ENCODE results near the gene RPA3.

Gene RPA3

GRCh38 chr7:7718492-7718891 lies at the start of gene RPA3:
RPA3 (minus strand) TSS chr7:7718607; CDS start chr7:7640418, 78,189 bp downstream.
- DNase-seq, result no peak

DNA sequence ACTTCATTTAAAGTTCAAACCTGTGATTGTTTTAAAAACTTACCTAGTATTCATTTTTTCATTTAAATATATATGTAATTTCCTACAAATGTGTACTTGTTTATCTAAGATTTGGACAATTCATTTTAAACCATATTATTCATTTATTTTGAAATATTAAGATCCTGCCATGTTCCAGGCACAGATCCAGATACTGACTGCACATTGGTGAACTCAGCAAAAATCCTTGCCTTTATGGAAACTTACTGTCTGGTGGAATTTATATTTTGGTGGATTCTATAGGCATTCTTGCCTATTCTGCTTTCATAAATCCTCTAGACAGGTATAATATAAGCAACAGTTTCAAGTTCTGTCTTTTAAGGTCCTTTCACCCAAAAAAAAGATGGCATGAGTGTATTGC lies 48.3 kb upstream of the RPA3 start:
- DNase-seq, result no peak

GRCh38 chr7:7765422-7765821 lies 47.0 kb upstream of the RPA3 start:
- no peak for DNase-seq

DNA sequence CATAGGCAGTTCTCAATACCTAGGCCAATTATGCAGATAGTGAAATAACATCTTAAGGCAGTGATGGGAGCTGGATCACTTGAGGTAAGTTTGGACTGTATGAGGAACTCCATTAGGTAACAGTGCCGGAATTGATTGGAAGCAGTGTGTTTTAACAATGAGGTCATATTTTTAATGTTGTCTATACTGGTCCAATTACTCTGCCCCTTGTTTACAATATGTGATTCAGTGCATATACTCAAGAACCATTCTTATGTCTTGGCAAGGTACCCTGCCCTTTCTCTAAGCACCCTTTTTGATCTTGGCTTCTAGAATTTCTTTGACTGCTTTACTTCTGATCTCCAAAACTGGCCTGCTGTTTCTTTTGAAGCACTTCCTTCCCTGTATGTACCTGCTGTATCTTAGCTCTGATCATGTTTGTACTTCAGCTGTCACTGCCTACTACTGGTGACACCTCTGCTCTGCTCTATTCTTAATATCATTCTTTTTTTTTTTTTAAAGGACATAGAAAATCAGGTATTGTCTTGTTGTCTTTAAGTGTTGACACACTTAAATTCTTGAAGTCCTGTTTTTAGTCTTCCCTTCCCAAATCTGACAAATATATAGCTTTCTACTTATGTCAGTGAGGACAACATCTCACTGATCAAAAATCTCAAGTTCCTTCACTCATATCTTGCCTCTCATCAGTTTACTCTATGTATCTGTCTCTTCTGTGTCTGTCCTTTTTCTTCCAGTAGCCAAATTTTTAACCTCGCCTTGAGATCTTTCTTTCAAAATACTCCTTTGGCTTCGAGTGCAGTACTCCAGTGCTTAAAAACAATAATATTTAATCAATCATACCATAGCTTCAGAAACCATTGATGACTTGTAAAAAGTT lies 46.4 kb upstream of the RPA3 start:
- no peak for DNase-seq

- no peak for DNase-seq
These were observed 43.8 kb upstream of the RPA3 start for GRCh38 chr7:7761974-7762779.

GRCh38 chr7:7761340-7761973 lies 43.0 kb upstream of the RPA3 start:
- DNase-seq, result no peak

- no peak for DNase-seq
These were observed 39.2 kb upstream of the RPA3 start for GRCh38 chr7:7757576-7757975.

DNA sequence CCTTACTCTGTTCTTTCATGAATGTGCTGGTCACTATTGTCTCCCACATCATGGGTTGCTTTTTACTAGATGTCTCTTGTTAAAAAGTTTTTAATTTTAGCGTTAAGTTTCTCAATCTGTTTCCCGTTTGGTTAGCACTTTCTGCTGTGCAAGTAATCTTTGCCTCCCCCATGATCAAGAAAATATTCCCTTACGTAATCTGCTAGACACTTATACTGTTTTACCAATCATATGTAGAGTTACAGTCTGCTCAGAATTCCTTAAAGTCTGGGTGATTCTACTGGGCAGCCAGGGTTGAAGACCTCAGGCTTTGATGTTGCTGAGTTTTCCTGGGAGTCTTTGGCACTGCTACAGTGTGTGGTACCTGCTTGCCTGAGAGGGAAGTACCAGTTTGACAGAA lies 38.2 kb upstream of the RPA3 start:
- DNase-seq, result no peak

GRCh38 chr7:7751243-7752092 lies 33.1 kb upstream of the RPA3 start:
- DNase-seq, result no peak

GRCh38 chr7:7750571-7751242 lies 32.3 kb upstream of the RPA3 start:
- no peak for DNase-seq

- no peak for DNase-seq
These were observed 28.1 kb upstream of the RPA3 start for GRCh38 chr7:7746458-7746857.

GRCh38 chr7:7745966-7746365 lies 27.6 kb upstream of the RPA3 start:
- DNase-seq, result no peak

DNA sequence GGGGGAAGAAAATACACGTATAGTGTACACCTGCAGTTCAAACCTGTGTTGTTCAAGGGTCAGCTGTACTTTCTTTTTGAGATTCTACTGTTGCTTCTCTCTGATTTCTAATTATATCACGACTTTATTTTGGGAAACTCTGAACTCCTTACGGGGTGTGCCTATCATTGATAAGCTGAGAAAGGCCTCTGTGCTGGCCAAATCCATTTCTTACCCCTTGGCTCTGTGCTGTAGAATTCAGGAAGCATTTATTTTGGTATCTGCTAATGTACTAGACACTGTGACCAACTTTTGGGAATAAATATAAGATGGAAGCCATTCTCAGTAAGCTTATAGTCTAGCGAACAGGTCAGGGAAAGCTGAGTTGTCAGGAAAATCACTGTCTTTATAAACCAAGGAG lies 26.9 kb upstream of the RPA3 start:
- DNase-seq, result no peak

DNA sequence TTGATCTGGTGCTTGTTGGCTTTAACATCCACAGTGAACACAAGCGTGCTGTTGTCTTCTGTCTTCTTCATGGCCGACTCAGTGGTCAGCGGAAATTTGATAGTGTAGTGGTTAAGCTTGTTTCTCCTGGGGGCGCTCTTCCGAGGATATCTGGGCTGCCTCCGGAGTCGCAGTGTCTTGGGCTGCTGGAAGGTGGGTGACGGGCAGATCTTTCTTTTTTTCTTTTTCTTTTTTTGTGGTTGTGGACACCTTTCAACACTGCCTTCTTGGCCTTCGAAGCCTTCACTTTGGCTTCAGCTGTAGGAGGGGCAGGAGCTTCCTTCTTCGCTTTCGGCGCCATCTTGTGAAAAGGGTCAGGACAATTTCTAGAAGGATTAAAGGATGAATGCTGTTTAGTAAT lies 23.8 kb upstream of the RPA3 start:
- DNase-seq, result no peak

DNA sequence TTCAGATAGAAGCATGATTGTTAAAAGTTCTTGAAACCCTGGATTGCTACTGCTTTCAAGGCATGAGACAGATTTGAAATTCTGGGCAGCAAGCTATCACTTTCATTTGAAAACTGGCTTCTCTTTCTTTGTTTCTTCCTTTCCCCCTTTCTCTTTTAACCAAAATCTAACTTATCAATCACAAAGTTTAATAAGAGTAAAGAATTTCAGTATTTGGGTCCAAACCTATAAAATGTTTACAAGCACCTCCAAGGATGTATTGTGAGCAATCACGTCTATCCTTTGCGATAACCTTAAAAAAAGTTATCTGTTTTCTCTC lies 21.6 kb upstream of the RPA3 start:
- no peak for DNase-seq

DNA sequence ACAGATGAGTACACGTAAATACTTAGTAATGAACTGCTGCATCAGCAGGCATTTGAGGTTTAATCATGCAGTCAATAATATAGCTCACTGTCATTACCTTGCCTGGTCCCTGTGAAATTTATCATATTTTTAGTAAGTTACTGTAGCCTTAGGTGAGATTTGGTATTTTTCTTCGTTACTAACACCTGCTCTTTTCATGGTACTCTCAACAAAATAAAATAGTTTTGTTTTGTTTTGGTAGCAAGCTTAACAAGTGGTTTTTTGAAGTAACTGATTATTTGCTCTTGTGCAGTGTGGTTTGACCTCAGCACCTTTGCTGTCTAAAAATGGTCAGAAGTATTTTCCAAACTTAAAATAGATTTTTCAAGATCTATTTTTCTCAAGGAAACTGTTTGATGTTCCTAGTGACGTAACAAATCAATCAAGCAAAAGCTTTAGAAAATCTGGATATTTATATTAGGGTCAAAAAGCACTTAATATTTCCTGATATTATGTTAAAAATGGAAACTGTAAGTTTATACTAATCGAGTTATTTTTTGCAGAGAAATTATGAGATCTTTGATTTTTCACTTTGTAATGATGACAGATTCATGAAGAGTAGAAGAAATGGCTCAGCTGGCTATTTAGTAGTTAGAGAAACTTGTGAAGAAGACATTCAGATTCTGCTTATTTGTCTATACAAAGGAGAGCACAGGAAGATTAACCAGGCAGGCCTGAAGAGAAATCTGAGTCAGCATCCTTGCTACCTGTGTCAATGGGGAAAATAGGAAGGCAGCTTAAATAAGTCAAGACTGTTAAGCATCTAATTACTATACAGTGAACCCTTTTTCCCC lies 21.0 kb upstream of the RPA3 start:
- DNase-seq, result no peak

GRCh38 chr7:7738622-7739021 lies 20.2 kb upstream of the RPA3 start:
- no peak for DNase-seq

DNA sequence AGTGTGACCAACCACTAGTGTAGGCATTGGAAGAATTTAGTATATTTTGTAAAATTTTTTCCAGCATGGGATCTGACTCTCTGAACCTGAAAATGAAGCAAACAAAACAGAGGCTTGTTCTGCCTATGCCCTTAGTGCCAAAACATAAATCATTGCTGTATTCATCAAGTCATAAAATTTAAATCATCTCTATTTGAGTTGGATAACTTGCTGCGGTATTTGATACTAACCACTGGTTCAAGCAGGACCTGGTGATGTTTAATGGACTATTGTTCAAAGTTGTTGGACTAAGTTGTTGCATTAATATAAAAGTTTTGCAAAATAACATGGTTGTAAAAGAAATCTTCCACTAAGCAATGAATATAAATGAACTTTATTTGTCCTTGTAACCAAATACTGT lies 19.8 kb upstream of the RPA3 start:
- no peak for DNase-seq

GRCh38 chr7:7737674-7738073 lies 19.3 kb upstream of the RPA3 start:
- no peak for DNase-seq

GRCh38 chr7:7736671-7737070 lies 18.3 kb upstream of the RPA3 start:
- no peak for DNase-seq

DNA sequence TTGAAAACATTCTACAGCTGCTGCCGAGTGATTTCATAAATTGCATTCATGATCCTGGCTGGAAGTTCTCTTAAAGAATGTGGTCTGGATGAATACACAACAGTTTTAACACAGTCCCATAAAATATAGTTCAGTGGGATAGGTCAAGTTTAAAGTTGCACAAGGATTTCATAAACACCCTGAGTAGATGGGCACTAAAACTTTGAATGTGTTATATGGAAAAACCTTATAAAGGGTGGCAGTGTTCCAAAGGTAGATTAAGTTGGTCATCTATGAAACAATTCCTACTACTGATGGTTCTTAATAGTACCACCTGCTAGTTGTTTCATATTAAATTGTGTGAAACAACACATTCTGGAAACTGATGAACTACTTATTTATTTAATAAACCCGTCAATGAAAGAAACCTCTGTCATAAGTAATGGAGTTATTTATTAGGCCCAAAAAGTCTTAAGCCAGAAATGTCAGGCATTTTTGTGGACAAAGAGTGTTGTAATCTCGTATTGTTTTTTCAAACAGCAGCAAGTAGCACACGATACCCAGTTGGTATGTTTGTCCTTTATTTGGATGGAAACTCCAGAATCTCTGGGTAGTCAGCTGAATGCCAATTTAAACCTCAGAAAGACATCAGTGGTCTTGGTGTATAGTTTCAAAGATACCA lies 14.3 kb upstream of the RPA3 start:
- DNase-seq, result no peak

Data from 8988T (cell line).